DND-41 (cell line): ENCODE results near the gene GRHPR.

Experiments
- EZH2 ChIP-seq: IDR thresholded peaks from 3 replicates; pipeline ENCODE4 v1.6.1; 2012; ENCODE audit warnings: borderline replicate concordance, low read depth, mild to moderate bottlenecking, moderate library complexity, low read length, inconsistent platforms; ENCODE audit not compliant: severe bottlenecking
- TF ChIP-seq, protein P1 (sequence below): IDR thresholded peaks from 2 replicates; pipeline ENCODE4 v1.5.1; 2012; ENCODE audit warnings: borderline replicate concordance, low read length, moderate library complexity, mild to moderate bottlenecking; ENCODE audit not compliant: poor library complexity, severe bottlenecking; ENCODE audit errors: extremely low read depth

- TF ChIP-seq, protein P1, sequence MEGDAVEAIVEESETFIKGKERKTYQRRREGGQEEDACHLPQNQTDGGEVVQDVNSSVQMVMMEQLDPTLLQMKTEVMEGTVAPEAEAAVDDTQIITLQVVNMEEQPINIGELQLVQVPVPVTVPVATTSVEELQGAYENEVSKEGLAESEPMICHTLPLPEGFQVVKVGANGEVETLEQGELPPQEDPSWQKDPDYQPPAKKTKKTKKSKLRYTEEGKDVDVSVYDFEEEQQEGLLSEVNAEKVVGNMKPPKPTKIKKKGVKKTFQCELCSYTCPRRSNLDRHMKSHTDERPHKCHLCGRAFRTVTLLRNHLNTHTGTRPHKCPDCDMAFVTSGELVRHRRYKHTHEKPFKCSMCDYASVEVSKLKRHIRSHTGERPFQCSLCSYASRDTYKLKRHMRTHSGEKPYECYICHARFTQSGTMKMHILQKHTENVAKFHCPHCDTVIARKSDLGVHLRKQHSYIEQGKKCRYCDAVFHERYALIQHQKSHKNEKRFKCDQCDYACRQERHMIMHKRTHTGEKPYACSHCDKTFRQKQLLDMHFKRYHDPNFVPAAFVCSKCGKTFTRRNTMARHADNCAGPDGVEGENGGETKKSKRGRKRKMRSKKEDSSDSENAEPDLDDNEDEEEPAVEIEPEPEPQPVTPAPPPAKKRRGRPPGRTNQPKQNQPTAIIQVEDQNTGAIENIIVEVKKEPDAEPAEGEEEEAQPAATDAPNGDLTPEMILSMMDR, result no peak
- TF ChIP-seq EZH2, result no peak
Measured at GRCh38 chr9:37405764-37406380, 16.6 kb upstream of the GRHPR start.
